HCT116 (cell line): ENCODE measurements around the gene KCND3. TPM values are rescaled to one million over a fixed set of nuclear protein-coding genes. Genes with fewer than 3 reads are reported as not detected.

Source experiments
- ATAC-seq: fragments of 200-7000 bp; cut with Tn5 transposase; 2 replicates; pipeline ENCODE4 v1.9.1; 2020; ENCODE audit warnings: mild to moderate bottlenecking, moderate library complexity
- BruUV-seq: library from RNA; stranded (reverse); fragments of 400-500 nt; replicated peaks from 2 replicates; lab custom pipeline; 2021; lab: Mats Ljungman, UMichigan
- CTCF ChIA-PET: fragments of 300-600 bp; sonication (Branson Sonifier 250); formaldehyde crosslinking; loops from one replicate; lab custom pipeline; 2021; ENCODE audit warnings: antibody characterized with exemption; lab: Charles Lee
- POLR2A ChIA-PET: fragments of 300-600, 350-600 bp; sonication (Branson Sonifier 250); formaldehyde crosslinking; loops from one replicate; lab custom pipeline; 2021; ENCODE audit warnings: antibody characterized with exemption; lab: Charles Lee
- RAD21 ChIA-PET, 2 experiments: fragments of 300-600 bp; sonication (Branson Sonifier 250); formaldehyde crosslinking; loops; one replicate each; lab custom pipeline; 2023; ENCODE audit warnings: low total read pairs in 2 of 2; ENCODE audit not compliant: uncharacterized antibody in 2 of 2, unreplicated experiment in 2 of 2, low non-redundant PET in 1 of 2; lab: Charles Lee
- DNase-seq: peaks from one replicate; pipeline ENCODE4 v3.0.0-alpha.2; 2010; ENCODE audit warnings: low read depth, low spot score
- H2AFZ ChIP-seq: fragments of 200-600 bp; shearing (Covaris generic), sonication (generic); 2 replicates; pipeline ENCODE4 v1.6.1; 2017; ENCODE audit warnings: low read depth, mixed run types, mixed read lengths, antibody characterized with exemption, low read length; ENCODE audit not compliant: poor library complexity, severe bottlenecking
- H3K27ac ChIP-seq: 2 replicates; pipeline ENCODE4 v1.5.1; 2012; ENCODE audit warnings: low read depth, low read length
- H3K27me3 ChIP-seq: fragments of 200-600 bp; sonication (generic); 2 replicates; pipeline ENCODE4 v1.6.1; 2016; ENCODE audit warnings: mixed run types, low read length, mixed read lengths; ENCODE audit not compliant: insufficient read depth
- H3K36me3 ChIP-seq, 2 experiments: fragments of 200-500 bp in 1 of 2; fragments of 200-600 bp in 1 of 2; sonication (Bioruptor generic) in 1 of 2; sonication (generic) in 1 of 2; 2 replicates each; pipeline versions ENCODE4 v1.5.1 to v1.6.1; 2014 to 2016; ENCODE audit warnings: low read length in 2 of 2, inconsistent platforms in 1 of 2, mixed read lengths in 1 of 2, mixed run types in 1 of 2; ENCODE audit not compliant: insufficient read depth in 2 of 2, control insufficient read depth in 1 of 2
- H3K4me1 ChIP-seq, 2 experiments: fragments of 200-600 bp in 1 of 2; sonication (generic) in 1 of 2; 2 replicates each; pipeline versions ENCODE4 v1.5.1 to v1.6.1; 2012 to 2017; ENCODE audit warnings: low read length in 2 of 2, inconsistent platforms in 1 of 2, mild to moderate bottlenecking in 1 of 2, mixed read lengths in 1 of 2, mixed run types in 1 of 2, moderate library complexity in 1 of 2; ENCODE audit not compliant: insufficient read depth in 2 of 2, control insufficient read depth in 1 of 2
- H3K4me2 ChIP-seq: fragments of 200-600 bp; sonication (generic); 2 replicates; pipeline ENCODE4 v1.6.1; 2017; ENCODE audit warnings: mixed run types, low read length, mixed read lengths
- H3K4me3 ChIP-seq, 2 experiments: fragments of 200-600 bp in 1 of 2; sonication (generic) in 1 of 2; replicated peaks in 1 of 2; 2 replicates each; pipeline ENCODE4 v1.5.1; 2011 to 2016; ENCODE audit warnings: low read length in 2 of 2, control low read depth in 1 of 2, low read depth in 1 of 2, mild to moderate bottlenecking in 1 of 2, mixed read lengths in 1 of 2, mixed run types in 1 of 2
- H3K79me2 ChIP-seq: fragments of 200-600 bp; sonication (generic); 2 replicates; pipeline ENCODE4 v1.6.1; 2017; ENCODE audit warnings: mild to moderate bottlenecking, mixed run types, low read length, moderate library complexity, mixed read lengths; ENCODE audit not compliant: insufficient read depth
- H3K9ac ChIP-seq: fragments of 200-600 bp; sonication (generic); 2 replicates; pipeline ENCODE4 v1.6.1; 2016; ENCODE audit warnings: low read length, mixed read lengths
- H3K9me2 ChIP-seq: fragments of 200-600 bp; sonication (generic), shearing (Covaris generic); 2 replicates; pipeline ENCODE4 v1.6.1; 2017; ENCODE audit warnings: mixed run types, mild to moderate bottlenecking, moderate library complexity; ENCODE audit not compliant: insufficient read depth
- H3K9me3 ChIP-seq, 2 experiments: fragments of 200-500 bp in 1 of 2; fragments of 200-600 bp in 1 of 2; sonication (Bioruptor generic) in 1 of 2; sonication (generic) in 1 of 2; 2 replicates each; pipeline ENCODE4 v1.6.1; 2014 to 2017; ENCODE audit warnings: low read length in 2 of 2, mixed read lengths in 2 of 2, inconsistent platforms in 1 of 2, low read depth in 1 of 2, mild to moderate bottlenecking in 1 of 2, mixed run types in 1 of 2, moderate library complexity in 1 of 2; ENCODE audit not compliant: control insufficient read depth in 1 of 2, insufficient read depth in 1 of 2
- H4K20me1 ChIP-seq: fragments of 200-600 bp; sonication (generic), shearing (Covaris generic); 2 replicates; pipeline ENCODE4 v1.6.1; 2017; ENCODE audit warnings: mixed run types, mild to moderate bottlenecking, moderate library complexity; ENCODE audit not compliant: insufficient read depth
- CBX3 ChIP-seq: IDR thresholded peaks from 2 replicates; pipeline ENCODE4 v1.6.1; 2012; ENCODE audit warnings: low read depth
- CEBPB ChIP-seq: IDR thresholded peaks from 2 replicates; pipeline ENCODE4 v1.6.1; 2012; ENCODE audit warnings: low read depth
- CTCF ChIP-seq, 3 experiments: fragments of 200-600 bp in 1 of 3; sonication (generic) in 1 of 3; IDR thresholded peaks in 2 of 3; conservative IDR thresholded peaks in 1 of 3; 2 replicates each; pipeline ENCODE4 v1.5.1; 2012 to 2017; ENCODE audit warnings: low read depth in 2 of 3, low read length in 2 of 3, antibody characterized with exemption in 1 of 3, borderline replicate concordance in 1 of 3, control low read depth in 1 of 3, mild to moderate bottlenecking in 1 of 3, mixed read lengths in 1 of 3, mixed run types in 1 of 3, moderate library complexity in 1 of 3; ENCODE audit not compliant: insufficient read depth in 1 of 3
- EGR1 ChIP-seq: IDR thresholded peaks from 2 replicates; pipeline ENCODE4 v1.6.1; 2012; ENCODE audit warnings: low read depth
- FOSL1 ChIP-seq: IDR thresholded peaks from 2 replicates; pipeline ENCODE4 v1.6.1; 2012; ENCODE audit warnings: low read depth
- MAX ChIP-seq: IDR thresholded peaks from 2 replicates; pipeline ENCODE4 v1.6.1; 2012
- POLR2A ChIP-seq: IDR thresholded peaks from 2 replicates; pipeline ENCODE4 v1.7.0; 2011; ENCODE audit warnings: borderline replicate concordance; ENCODE audit not compliant: insufficient read depth, insufficient read length; ENCODE audit errors: extremely low read depth
- SRF ChIP-seq: IDR thresholded peaks from 2 replicates; pipeline ENCODE4 v1.6.1; 2012; ENCODE audit warnings: low read depth
- YY1 ChIP-seq: IDR thresholded peaks from 2 replicates; pipeline ENCODE4 v1.6.1; 2011; ENCODE audit warnings: low read length, low read depth, moderate library complexity, mild to moderate bottlenecking; ENCODE audit not compliant: insufficient replicate concordance; ENCODE audit errors: extremely low read depth
- intact Hi-C: fragments of 100-400 bp; cut with micrococcal nuclease; formaldehyde crosslinking; loops from 2 replicates; pipeline ENCODE4 v1.10.0; 2022
- total RNA-seq: library from RNA; stranded (reverse); gene quantifications from one replicate; pipeline ENCODE4 v1.2.1, GENCODE V29; 2021; ENCODE audit not compliant: unreplicated experiment
- TF ChIP-seq, protein P1 (sequence below): IDR thresholded peaks from 2 replicates; pipeline ENCODE4 v1.6.1; 2012

The KCND3 gene
- total RNA-seq, 1 experiment from 2014 or later: 0.44 TPM

DNA sequence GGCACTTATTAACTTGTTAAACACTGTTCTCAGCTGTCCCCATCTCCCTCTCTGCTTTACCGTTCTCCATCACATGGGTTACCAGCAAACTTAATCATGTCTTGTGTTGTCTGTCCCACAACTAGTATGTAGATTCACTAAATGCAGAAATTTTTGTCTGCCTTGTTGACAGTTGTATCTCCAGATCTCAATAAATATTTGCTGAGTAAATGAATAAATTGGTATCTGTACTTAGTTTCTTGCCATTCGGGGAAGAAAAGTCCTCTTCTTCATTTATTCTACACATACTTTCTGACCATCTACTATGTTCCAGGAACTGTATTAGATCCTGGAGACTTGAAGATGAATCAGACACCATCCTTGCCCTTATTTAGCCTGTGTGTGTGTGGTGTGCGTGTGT lies 97.9 kb downstream of the KCND3 start:
- DNase-seq: no peak
- Histone ChIP-seq H3K36me3 (no peaks in the 10 kb centered on the region), H3K9me2 (no peaks in the 10 kb centered on the region), H3K9ac (no peak overlapping the region), H3K4me2 (no peak overlapping the region), H3K79me2 (no peaks in the 10 kb centered on the region), H3K4me1 (no peaks in the 10 kb centered on the region)
- RAD21 ChIA-PET: no interaction called here
- CTCF ChIA-PET: no interaction called here
- TF ChIP-seq EGR1 (no peak), CTCF (IDR thresholded peaks at IDR 0.05 in 2 of 3, conservative IDR thresholded peaks at IDR 0.05 in 1 of 3; ENCODE audit: borderline replicate concordance in 1 of 3, insufficient read depth in 1 of 3, low read depth in 2 of 3, low read length in 2 of 3) (no peak), YY1 (no peak), CBX3 (no peak), CEBPB (no peak), MAX (no peak), FOSL1 (no peak), POLR2A (no peak), SRF (no peak)
- TF ChIP-seq, protein P1, sequence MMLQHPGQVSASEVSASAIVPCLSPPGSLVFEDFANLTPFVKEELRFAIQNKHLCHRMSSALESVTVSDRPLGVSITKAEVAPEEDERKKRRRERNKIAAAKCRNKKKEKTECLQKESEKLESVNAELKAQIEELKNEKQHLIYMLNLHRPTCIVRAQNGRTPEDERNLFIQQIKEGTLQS: no peak
- TF ChIP-seq, all 23 proteins: peak for 0
- Histone ChIP-seq H3K27me3 (peaks cover 63% of the 10 kb centered on the region), H2AFZ (no peak overlapping the region), H3K27ac (no peak overlapping the region), H4K20me1 (no peaks in the 10 kb centered on the region), H3K9me3 (no peaks in the 10 kb centered on the region), H3K4me3 (no peak overlapping the region)
- intact Hi-C loops: no loop called here
- POLR2A ChIA-PET: no interaction called here
- no TSS peak for BruUV-seq
- no peak for ATAC-seq
